Measurements from ENCODE around the gene TERB1.

- TF ChIP-seq POLR2A (IDR thresholded peaks at IDR 0.05) (no peak), CTCF (IDR thresholded peaks at IDR 0.05) (no peak)
These were observed 9.7 kb upstream of the TERB1 start for GRCh38 chr16:66811043-66811442.
